ENCODE results near the gene OR10J4.
"Not testable (repeated sequence)": the region's sequence is repeated elsewhere in the genome, so short reads cannot be mapped to it uniquely, and the experiment has no call there.

The OR10J4 gene

DNA sequence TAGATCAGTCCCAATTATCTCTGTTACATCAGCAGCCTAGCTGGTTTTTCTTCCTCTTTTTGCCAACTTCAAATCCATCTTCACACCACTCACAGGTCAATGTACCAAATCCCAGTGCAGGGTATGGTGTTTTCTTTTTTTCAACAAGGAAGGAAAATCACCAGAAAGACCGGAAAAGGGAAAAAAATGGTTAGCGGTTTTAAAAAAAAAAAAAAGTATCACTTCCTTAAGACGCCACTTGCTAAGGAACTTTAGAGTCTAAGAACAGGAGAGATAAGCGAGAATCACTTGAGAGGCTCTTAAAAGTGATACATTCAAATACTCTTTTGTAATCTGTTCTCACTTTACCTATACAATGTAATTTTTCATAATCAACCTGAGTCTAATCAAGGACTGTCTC, 4.5 kb downstream of the OR10J4 start:
- no peak for TF ChIP-seq CTCF (conservative IDR thresholded peaks at IDR 0.05; ENCODE audit: low read depth, low read length)
- DNase-seq (ENCODE audit: low read depth) = no peak

GRCh38 chr1:159439422-159439821, 7.4 kb downstream of the OR10J4 start, which contains the start of gene OR10J1:
Gene OR10J1 (plus strand): TSS chr1:159439722. CDS start chr1:159439792, 70 bp downstream.
- DNase-seq (ENCODE audit: low read depth) = no peak
- TF ChIP-seq CTCF (conservative IDR thresholded peaks at IDR 0.05; ENCODE audit: low read depth, low read length) = no peak

More for the DNA sequence above, 4.5 kb downstream of the OR10J4 start:
- no peak overlapping the region for H3K4me3 ChIP-seq (ENCODE audit: low read length)

GRCh38 chr1:159441360-159441759, 9.4 kb downstream of the OR10J4 start:
- no peak overlapping the region for H3K4me3 ChIP-seq (ENCODE audit: low read length)
- no peak for TF ChIP-seq CTCF (conservative IDR thresholded peaks at IDR 0.05; ENCODE audit: low read depth, low read length)
- DNase-seq (ENCODE audit: low read depth) = no peak

More at GRCh38 chr1:159439422-159439821, 7.4 kb downstream of the OR10J4 start, which contains the start of gene OR10J1:
- no peak within 1 kb of the TSS for H3K4me3 ChIP-seq (ENCODE audit: low read length)

- no peak overlapping the region for H3K4me3 ChIP-seq (ENCODE audit: low read length)
- no peak for DNase-seq (ENCODE audit: low read depth)
- TF ChIP-seq CTCF (conservative IDR thresholded peaks at IDR 0.05; ENCODE audit: low read depth, low read length) = no peak
These were observed 10.4 kb downstream of the OR10J4 start for GRCh38 chr1:159442428-159442827.

DNA sequence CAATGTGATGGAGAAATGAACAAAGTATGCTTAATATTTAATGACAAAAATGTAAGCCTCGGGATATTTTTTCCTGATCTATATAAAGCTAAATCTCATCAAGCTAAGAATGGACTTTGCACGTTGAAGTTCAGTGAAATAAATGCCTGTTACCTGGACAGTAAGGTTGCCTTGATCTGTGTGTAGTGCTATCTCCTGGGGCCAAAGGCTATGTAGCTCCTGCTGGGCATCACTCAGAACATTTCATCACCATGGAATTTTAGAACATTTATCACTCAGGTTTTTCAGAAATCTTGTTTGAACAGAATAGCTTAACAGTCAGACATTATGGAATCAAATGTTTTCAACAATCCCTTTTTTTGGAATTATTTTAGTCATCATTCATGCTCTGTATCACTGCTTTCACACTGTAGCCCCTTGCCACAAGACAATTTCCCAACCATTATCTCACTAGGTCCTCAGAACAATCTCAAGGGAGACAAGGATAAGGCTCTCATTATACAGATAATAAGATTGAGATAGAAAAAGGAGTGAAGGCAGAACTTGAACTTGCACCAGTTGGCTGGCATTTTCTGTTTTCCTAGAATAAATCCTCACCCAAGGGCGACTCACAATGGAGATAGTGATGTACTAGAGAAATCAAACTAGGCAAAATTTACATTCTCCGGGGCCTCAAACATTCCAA, 11.2 kb downstream of the OR10J4 start:
- H3K4me3 ChIP-seq (ENCODE audit: low read length) = no peak overlapping the region
- DNase-seq (ENCODE audit: low read depth) = no peak
- no peak for TF ChIP-seq CTCF (conservative IDR thresholded peaks at IDR 0.05; ENCODE audit: low read depth, low read length)

GRCh38 chr1:159444511-159444910, 12.5 kb downstream of the OR10J4 start:
- no peak for DNase-seq (ENCODE audit: low read depth)
- H3K4me3 ChIP-seq (ENCODE audit: low read length) = no peak overlapping the region
- TF ChIP-seq CTCF (conservative IDR thresholded peaks at IDR 0.05; ENCODE audit: low read depth, low read length) = no peak

DNA sequence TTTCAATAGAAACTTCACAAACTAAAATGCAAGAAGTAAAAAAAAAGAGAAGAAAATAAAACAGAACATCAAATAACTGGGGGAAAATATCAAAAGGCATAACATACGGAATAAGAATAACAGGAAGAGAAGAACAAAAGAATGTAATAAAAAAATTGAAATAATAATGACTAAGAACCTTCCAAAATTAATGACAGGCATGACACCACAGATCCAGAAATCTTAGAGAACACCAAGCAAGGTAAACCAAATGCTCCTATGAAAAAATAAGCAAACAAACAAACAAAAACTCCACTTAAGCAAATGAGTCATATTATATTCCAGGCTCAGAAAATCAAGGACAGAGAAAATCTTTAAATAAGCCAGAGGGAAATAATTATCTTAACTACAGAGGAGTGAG, 16.2 kb downstream of the OR10J4 start:
- H3K4me3 ChIP-seq (ENCODE audit: low read length) = no peak overlapping the region
- TF ChIP-seq CTCF (conservative IDR thresholded peaks at IDR 0.05; ENCODE audit: low read depth, low read length) = no peak
- DNase-seq (ENCODE audit: low read depth) = no peak

- DNase-seq (ENCODE audit: low read depth); H3K4me3 ChIP-seq (ENCODE audit: low read length): not testable (repeated sequence)
These were observed 17.6 kb downstream of the OR10J4 start for GRCh38 chr1:159449605-159450004.

Measured in retinal pigment epithelial cell (primary cell).